DMS114 treated with DMSO at 0.1 percent for 48 hours (cell line): ENCODE measurements around the gene C22orf39.
A peak's percentile ranks its signal among the peaks of the same experiment; 100 is the strongest.

Experiments
- DNase-seq: peaks from one replicate; lab custom pipeline; 2025; ENCODE audit not compliant: unreplicated experiment; lab: John Stamatoyannopoulos, UW

The C22orf39 gene, protein sequence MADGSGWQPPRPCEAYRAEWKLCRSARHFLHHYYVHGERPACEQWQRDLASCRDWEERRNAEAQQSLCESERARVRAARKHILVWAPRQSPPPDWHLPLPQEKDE

GRCh38 chr22:19447330-19448075 lies at the start of gene C22orf39:
C22orf39 (minus strand) TSS chr22:19447711; CDS start chr22:19447688, 23 bp downstream.
- DNase-seq = peak; percentile 90

DNA sequence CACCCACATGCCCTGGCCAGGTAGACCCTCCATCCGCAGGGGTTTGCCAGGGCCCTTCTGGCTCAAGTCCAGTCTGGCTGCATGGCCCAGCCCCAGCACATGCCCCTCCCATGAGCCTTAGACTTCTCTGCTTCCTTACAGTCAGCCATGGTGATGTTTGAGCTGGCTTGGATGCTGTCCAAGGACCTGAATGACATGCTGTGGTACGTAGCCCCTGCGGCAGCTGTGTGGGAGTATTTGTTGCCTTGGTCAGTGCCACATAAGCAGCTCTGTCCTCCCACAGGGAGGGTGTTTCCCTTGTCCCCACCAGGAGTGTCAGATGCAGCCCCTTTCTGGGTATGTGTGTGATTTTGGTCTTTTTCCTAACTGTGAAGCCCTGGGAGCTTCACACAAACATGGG lies 49.7 kb upstream of the C22orf39 start:
- no peak for DNase-seq

- DNase-seq = no peak
Observed at GRCh38 chr22:19496324-19496630, 48.8 kb upstream of the C22orf39 start.

DNA sequence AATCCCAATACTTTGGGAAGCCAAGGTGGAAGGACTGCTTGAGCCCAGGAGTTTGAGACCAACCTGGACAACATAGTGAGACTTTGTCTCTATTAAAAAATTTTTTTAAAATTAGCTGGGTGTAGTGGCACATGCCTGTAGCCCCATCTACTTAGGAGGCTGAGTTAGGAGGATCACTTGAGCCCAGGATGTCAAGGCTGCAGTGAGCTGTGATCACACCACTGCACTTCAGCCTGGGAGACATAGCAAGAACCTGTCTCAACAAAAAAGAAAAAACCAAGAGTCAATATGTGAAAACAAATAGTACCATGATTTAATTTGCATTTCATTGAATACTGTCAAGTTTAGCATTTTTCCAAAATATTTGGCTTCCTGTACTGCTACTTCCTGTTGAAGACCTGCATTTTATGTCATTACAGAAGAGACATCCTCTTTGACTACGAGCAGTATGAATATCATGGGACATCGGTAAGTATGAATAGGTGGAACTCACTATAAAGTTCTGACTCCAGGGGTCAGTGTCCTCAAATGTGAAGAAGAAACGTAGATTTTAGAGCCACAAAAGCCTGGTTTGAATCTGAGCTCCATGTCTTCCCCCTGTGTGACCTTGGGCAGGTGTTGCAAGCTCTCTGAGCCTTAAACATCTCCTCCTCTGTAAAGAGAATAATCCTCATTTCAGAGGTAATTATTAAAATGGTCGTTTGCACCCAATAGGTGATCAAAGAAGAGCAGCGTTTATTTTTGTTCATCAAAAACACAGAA lies 48.2 kb upstream of the C22orf39 start:
- no peak for DNase-seq

DNA sequence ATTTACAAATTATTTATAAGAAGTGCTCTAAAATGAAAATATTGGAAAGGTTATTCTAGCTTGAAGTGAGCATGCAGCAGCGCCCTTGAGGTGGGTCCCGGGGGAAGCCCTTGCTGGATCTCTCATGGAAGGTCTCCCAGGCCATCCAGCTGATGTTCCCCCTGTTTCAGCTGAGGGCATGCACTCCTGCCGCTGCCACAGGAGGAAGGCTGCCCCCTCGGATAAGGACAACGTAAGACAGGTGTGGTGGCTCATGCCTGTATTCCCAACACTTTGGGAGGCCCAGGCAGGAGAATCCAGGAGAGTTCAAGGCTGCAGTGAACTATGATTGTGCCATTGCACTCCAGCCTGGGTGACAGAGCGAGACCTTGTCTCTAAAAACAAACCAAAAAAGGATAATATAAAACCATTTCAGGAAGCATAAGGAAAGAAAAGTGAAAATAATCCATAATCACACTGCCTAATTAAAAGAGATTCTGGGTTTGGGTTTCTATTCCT lies 47.2 kb upstream of the C22orf39 start:
- no peak for DNase-seq

DNA sequence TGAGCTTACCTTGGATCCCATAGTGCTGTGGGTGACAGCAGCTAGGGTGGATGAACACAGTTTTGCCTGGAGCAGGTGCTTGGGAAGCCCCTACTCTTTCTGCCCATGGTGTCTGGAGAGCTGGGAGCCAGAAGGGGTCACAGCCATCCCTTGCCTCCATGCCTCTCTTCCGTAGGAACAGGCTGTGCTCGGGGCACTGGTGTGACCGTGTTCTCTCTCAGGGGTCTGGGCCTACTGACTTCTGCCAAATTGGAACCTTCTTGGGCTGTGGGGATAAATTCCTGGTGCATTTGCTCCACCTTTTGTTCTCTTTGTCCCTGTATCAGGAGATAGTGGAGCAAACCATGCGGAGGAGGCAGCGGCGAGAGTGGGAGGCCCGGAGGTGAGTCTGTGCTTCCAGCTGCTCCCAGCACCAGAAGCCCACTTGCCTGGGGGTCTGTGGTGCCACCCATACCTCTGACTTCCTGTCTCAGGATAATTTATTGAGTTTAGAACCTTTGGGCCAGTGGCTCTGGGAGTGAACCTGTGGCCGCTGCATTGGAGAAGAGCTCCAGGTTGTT lies 46.6 kb upstream of the C22orf39 start:
- DNase-seq = no peak

DNA sequence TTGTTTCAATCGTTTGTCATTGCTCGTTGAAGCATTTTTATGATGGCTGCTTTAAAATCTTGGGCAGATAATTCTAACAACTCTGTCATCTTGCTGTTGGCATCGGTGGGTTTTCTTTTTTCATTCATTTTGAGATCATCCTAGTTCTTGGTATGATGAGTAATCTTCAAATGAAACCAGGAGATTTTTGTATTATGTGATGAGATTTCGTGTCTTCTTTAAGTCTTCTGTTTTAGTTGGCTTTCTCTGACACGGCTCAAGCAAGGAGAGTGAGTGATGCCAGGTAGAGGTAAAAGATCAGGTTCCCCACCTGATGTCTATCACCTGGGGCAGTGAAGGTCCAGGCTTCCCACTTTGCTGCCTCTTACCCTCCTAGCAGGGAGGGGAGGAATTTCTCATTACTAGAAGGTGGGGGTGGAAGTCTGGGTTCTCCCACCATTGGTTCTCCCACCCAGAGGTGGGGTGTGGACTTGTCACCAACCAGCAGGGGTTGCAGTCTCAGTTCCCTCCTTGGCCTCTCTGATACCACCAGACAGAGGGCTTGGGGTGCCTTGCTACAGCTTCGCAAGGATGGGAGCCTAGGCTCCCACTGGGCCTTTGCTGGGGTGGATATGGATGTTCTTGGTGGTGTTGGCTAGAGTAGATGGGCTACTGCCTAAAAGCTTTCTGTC lies 45.1 kb upstream of the C22orf39 start:
- no peak for DNase-seq

DNA sequence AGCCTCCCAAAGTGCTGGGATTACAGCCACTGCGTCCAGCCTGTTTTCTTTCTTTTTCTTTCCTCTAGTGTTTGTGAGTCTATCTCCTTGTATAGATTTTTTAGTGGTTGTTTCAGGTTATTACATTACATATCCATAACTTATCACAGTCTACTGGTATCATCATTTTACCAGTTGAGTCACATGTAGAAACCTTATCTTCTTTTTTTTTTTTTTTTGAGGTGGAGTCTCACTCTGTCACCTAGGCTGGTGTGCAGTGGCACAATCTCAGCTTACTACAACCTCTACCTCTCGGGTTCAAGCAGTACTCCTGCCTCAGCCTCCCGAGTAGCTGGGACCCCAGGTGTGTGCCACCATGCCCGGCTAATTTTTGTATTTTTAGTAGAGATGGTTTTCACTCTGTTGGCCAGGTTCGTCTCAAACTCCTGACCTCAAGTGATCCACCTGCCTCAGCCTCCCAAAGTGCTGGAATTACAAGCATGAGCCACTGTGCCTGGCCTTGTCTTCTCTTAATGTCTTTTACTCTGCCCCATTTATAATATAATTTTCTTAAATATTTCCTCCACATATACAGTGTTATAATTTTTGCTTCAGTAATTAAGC lies 43.2 kb upstream of the C22orf39 start:
- no peak for DNase-seq

DNA sequence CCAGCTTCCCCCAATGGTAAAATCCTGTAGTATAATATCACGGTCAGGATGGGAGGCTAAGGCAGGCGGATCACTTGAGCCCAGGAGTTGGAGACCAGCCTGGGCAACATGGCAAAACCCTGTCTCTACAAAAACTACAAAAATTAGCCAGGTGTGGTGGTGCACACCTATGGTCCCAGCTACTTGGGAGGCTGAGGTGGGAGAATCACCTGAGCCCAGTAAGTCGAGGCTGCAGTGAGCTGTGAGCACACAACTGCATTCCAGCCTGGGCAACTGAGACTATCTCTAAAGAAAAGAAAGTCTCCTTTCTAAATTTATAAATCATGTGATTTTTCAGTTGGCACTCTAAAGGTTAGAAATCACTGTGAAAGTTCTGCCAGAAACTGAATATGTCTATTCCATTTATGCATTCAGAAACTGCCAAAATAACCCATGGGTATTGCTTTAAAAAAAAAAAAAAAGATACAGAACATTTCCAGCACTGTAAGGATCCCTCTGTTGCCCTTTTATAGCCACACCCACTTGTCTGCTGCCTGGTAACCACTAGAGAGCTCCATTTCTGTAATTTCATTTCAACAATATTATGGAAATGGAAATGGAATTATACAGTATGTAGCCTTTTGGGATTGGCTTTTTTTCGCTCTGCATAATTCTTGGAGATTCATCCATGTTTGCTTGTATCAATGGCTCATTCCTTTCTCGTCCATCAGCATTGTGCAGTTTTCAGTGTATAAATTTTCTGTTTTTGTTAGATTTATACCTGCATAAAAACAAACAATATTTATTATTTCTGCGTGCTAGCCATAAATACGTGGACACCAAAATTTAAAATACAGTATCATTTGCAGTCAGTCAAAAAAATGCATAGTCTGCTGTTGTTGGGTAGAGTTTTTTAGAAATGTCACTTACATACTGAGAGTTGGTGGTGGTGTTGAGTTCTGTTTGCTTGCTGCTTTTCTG lies 41.7 kb upstream of the C22orf39 start:
- DNase-seq = peak; percentile 8

- no peak for DNase-seq
Observed at GRCh38 chr22:19488285-19488684, 40.8 kb upstream of the C22orf39 start.

DNA sequence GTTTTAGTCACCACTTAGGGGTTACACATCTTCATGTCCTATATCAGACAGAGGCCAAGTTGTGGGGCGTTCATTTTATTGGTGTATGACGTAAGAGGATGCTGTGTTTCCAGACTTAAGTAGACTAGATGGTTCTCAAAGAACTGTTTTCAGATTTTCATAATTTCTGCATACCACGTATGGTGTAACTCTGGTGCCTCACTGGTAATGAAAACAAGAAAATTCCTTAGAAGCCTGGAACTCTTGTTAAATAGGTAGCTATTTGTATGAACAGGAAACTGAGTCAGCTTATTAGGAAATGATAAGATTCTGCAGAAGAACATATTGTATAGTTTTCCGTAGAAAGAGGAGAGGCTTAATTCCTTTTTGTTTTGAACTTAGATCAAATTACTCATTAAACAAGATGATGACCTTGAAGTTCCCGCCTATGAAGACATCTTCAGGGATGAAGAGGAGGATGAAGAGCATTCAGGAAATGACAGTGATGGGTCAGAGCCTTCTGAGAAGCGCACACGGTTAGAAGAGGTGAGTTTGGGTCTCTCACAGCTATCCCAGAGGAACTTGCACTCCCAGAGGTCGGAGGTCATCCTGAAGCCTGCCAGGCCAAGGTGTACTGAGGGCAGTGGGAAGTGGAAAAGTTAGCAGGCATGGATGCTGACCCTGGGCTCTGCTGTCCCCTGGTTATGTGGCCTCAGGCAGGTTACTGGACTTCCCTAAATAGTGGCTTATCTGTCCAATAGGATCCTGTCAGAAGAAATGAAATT lies 36.2 kb upstream of the C22orf39 start:
- no peak for DNase-seq

- no peak for DNase-seq
Observed at GRCh38 chr22:19482297-19482696, 34.8 kb upstream of the C22orf39 start.

GRCh38 chr22:19480789-19481188 lies 33.3 kb upstream of the C22orf39 start:
- DNase-seq = no peak

- DNase-seq = no peak
Observed at GRCh38 chr22:19480173-19480568, 32.7 kb upstream of the C22orf39 start.

- peak; percentile 97 for DNase-seq
Observed at GRCh38 chr22:19479355-19480172, 32.1 kb upstream of the C22orf39 start, which contains the start of gene CDC45. CDC45 (plus strand) TSS chr22:19479920; CDS start chr22:19479969, 49 bp downstream.

DNA sequence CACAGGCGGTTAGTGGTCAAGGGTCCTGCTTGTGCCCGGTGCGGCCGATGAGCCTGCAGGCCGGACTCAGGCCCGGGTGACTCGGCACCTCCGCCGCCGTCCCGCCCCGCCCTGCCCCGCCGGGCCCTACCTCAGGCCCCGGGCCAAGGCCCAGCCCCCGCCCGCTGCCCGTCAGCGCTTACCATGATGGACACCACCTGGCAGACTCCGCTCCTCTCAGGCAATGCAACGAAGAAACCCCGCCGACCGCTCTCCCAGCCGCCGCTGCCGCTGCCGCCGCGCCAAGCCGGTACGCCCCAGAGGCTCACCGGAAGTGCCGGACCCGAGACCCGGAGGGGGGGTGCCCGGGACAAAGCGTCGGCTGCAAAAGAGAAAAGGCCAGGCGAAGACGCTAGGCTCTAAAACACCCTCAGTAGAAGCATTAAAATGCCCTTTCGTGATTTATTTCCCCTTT lies 31.4 kb upstream of the C22orf39 start, which contains the start of gene UFD1:
UFD1 (minus strand) TSS at position 293 of the 454 bp plus-strand sequence; CDS start at position 185, 108 bp downstream.
- DNase-seq = peak; percentile 84

DNA sequence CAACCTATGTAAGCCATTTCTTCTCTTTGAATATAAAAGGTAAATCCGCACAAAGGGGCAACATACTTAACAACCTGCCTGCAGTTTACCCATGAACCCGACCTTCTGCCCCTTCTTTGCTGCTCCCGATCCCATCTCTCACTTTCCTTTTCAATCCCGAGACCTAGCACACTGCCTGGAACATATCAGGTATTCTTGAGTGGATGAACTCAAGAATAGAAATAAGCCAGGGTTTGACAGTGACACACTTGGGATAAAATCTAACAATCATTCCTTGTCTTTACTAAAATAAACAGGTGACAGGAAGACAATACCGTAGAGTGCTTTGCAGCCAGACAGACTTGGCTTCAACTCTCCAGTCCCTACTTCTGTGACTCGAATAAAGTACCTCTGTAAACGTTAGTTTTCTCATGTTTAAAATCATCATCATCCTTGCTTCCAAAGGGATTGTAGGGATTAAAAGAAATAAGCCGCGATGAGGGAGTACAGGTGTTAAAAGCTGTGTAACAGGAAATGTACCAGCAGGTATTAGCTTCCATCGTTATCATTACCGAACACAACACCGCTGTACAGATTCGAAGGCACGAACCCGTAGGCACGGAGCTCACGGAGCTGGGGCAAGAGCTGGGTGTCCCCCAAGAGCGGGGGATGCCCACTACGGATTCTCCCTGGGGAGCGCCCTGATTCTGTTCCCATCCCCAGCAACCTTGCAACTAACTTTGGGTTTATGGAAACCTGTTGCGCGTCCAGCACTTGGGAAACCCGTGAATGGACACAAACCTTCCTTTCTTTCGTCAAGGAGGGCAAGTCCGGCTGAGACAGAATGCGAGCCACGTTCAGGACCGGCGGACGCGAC lies 30.8 kb upstream of the C22orf39 start:
- DNase-seq = no peak
